NCI-H460 (cell line): Measurements from ENCODE around the gene ZFHX3. TPM values are rescaled to one million over a fixed set of nuclear protein-coding genes. Genes with fewer than 3 reads are reported as not detected.
A peak's percentile ranks its signal among the peaks of the same experiment; 100 is the strongest.

Experiments used
- DNase-seq: peaks from one replicate; pipeline ENCODE4 v3.0.0-alpha.2; 2016; ENCODE audit warnings: low read depth; ENCODE audit errors: extremely low read depth
- total RNA-seq: library from RNA; depleted of rRNA; stranded (reverse); fragments of >200 nt; shearing (Covaris generic); gene quantifications from 2 replicates; pipeline ENCODE4 v1.2.3, GENCODE V29; 2014

ZFHX3 gene
- total RNA-seq, 1 experiment from 2014 or later, result 5.5 TPM

- no peak for DNase-seq
These were observed 21.8 kb upstream of the ZFHX3 start for GRCh38 chr16:73069581-73070262.

GRCh38 chr16:73068541-73069401, 20.8 kb upstream of the ZFHX3 start:
- peak; percentile 75 for DNase-seq

GRCh38 chr16:73067671-73068540, 20.0 kb upstream of the ZFHX3 start:
- no peak for DNase-seq

GRCh38 chr16:73066927-73067670, 19.2 kb upstream of the ZFHX3 start:
- DNase-seq, result no peak

GRCh38 chr16:73066331-73066926, 18.5 kb upstream of the ZFHX3 start:
- no peak for DNase-seq

- no peak for DNase-seq
These were observed 17.9 kb upstream of the ZFHX3 start for GRCh38 chr16:73065632-73066330.

- no peak for DNase-seq
These were observed 17.1 kb upstream of the ZFHX3 start for GRCh38 chr16:73064994-73065545.

- no peak for DNase-seq
These were observed 16.5 kb upstream of the ZFHX3 start for GRCh38 chr16:73064212-73064993.

GRCh38 chr16:73063854-73064211, 15.9 kb upstream of the ZFHX3 start:
- DNase-seq, result no peak

- DNase-seq, result no peak
These were observed 15.1 kb upstream of the ZFHX3 start for GRCh38 chr16:73062743-73063733.

- DNase-seq, result no peak
These were observed 14.2 kb upstream of the ZFHX3 start for GRCh38 chr16:73062001-73062616.

- DNase-seq, result no peak
These were observed 13.1 kb upstream of the ZFHX3 start for GRCh38 chr16:73060892-73061490.

GRCh38 chr16:73059779-73060615, 12.1 kb upstream of the ZFHX3 start:
- DNase-seq, result no peak

- no peak for DNase-seq
These were observed 10.9 kb upstream of the ZFHX3 start for GRCh38 chr16:73058616-73059409.

- DNase-seq, result no peak
These were observed 10.3 kb upstream of the ZFHX3 start for GRCh38 chr16:73058221-73058615.
